Fibroblast of gingiva (primary cell): ENCODE results near the gene G6PC3.
A peak's percentile ranks its signal among the peaks of the same experiment; 100 is the strongest.

Experiments
- DNase-seq: peaks from one replicate; pipeline ENCODE4 v3.0.0-alpha.2; 2011; ENCODE audit warnings: low read depth

The G6PC3 gene

GRCh38 chr17:44122816-44123355 is 52.4 kb downstream of the G6PC3 start:
- DNase-seq: no peak

GRCh38 chr17:44123356-44124117 is 53.0 kb downstream of the G6PC3 start, which contains the start of gene HDAC5:
Gene HDAC5, minus strand, starts transcription at chr17:44123641. Its CDS starts 6,126 bp downstream, at chr17:44117515.
- peak; percentile 93 for DNase-seq

GRCh38 chr17:44124118-44124438 is 53.5 kb downstream of the G6PC3 start:
- no peak for DNase-seq
